PC-3 (cell line): ENCODE measurements around the gene ZBTB7C. TPM values are rescaled to one million over a fixed set of nuclear protein-coding genes. Genes with fewer than 3 reads are reported as not detected.

Experiments
- ATAC-seq: fragments of 200-7000 bp; cut with Tn5 transposase; 2 replicates; pipeline ENCODE4 v1.9.1; 2020; ENCODE audit warnings: mild to moderate bottlenecking, moderate library complexity
- BruUV-seq: library from RNA; stranded (reverse); fragments of 400-500 nt; replicated peaks from 2 replicates; lab custom pipeline; 2021; lab: Mats Ljungman, UMichigan
- CTCF ChIA-PET: fragments of 300-600 bp; sonication (Branson Sonifier 250); formaldehyde crosslinking; loops from one replicate; lab custom pipeline; 2022; ENCODE audit warnings: antibody characterized with exemption; lab: Charles Lee
- POLR2A ChIA-PET: fragments of 300-600 bp; sonication (Branson Sonifier 250); formaldehyde crosslinking; loops from one replicate; lab custom pipeline; 2022; ENCODE audit warnings: antibody characterized with exemption; ENCODE audit not compliant: unreplicated experiment; lab: Charles Lee
- DNase-seq: peaks from one replicate; pipeline ENCODE4 v3.0.0-alpha.2; 2015
- H2AFZ ChIP-seq: fragments of 300-600 bp; sonication (generic); 2 replicates; pipeline ENCODE4 v1.6.0; 2016; ENCODE audit warnings: antibody characterized with exemption, low read length
- H3F3A ChIP-seq: fragments of 300-600 bp; sonication (generic); one replicate; pipeline ENCODE4 v1.6.0; 2017; ENCODE audit warnings: antibody characterized with exemption, low read length, control low read depth, mild to moderate bottlenecking; ENCODE audit not compliant: unreplicated experiment
- H3K27ac ChIP-seq: fragments of 300-600 bp; sonication (generic); 2 replicates; pipeline ENCODE4 v1.5.1; 2016; ENCODE audit warnings: mild to moderate bottlenecking, low read length
- H3K27me3 ChIP-seq: fragments of 300-600 bp; sonication (generic); 2 replicates; pipeline ENCODE4 v1.6.1; 2016; ENCODE audit warnings: low read length, mixed read lengths
- H3K36me3 ChIP-seq: fragments of 300-600 bp; sonication (generic); 2 replicates; pipeline ENCODE4 v1.6.1; 2016; ENCODE audit warnings: low read depth, mixed run types, low read length, mixed read lengths
- H3K4me1 ChIP-seq: fragments of 300-600 bp; sonication (generic); 2 replicates; pipeline ENCODE4 v1.5.1; 2016; ENCODE audit warnings: low read length; ENCODE audit not compliant: insufficient read depth
- H3K4me2 ChIP-seq: fragments of 300-600 bp; sonication (generic); 2 replicates; pipeline ENCODE4 v1.6.0; 2016; ENCODE audit warnings: low read length
- H3K4me3 ChIP-seq: fragments of 300-600 bp; sonication (generic); 2 replicates; pipeline ENCODE4 v1.5.1; 2016; ENCODE audit warnings: mild to moderate bottlenecking, low read length, mixed read lengths
- H3K79me2 ChIP-seq: fragments of 300-600 bp; sonication (generic); 2 replicates; pipeline ENCODE4 v1.6.1; 2017; ENCODE audit warnings: low read length, mixed read lengths
- H3K9ac ChIP-seq: fragments of 300-600 bp; sonication (generic); 2 replicates; pipeline ENCODE4 v1.6.0; 2016; ENCODE audit warnings: mild to moderate bottlenecking, low read length
- H3K9me2 ChIP-seq: fragments of 300-600 bp; sonication (generic); replicated peaks from 2 replicates; pipeline ENCODE4 v1.6.1; 2016; ENCODE audit warnings: mixed run types, low read length, mixed read lengths
- H3K9me3 ChIP-seq: fragments of 300-600 bp; sonication (generic); 2 replicates; pipeline ENCODE4 v1.6.1; 2016; ENCODE audit warnings: low read length, mixed read lengths
- H4K20me1 ChIP-seq: fragments of 300-600 bp; sonication (generic); 2 replicates; pipeline ENCODE4 v1.6.1; 2016; ENCODE audit warnings: low read length, mixed read lengths
- CTCF ChIP-seq: fragments of 300-600 bp; sonication (generic); conservative IDR thresholded peaks from 2 replicates; pipeline ENCODE4 v1.5.1; 2017; ENCODE audit warnings: antibody characterized with exemption, low read depth, mild to moderate bottlenecking, low read length
- EZH2 ChIP-seq: fragments of 300-600 bp; sonication (generic); IDR thresholded peaks from one replicate; pipeline ENCODE4 v1.6.1; 2017; ENCODE audit warnings: antibody characterized with exemption, mild to moderate bottlenecking, low read length; ENCODE audit not compliant: unreplicated experiment
- EZH2phosphoT487 ChIP-seq: fragments of 300-600 bp; sonication (generic); IDR thresholded peaks from 2 replicates; pipeline ENCODE4 v1.6.1; 2018; ENCODE audit warnings: mild to moderate bottlenecking, antibody characterized with exemption, low read length, borderline replicate concordance
- intact Hi-C: fragments of 100-400 bp; cut with micrococcal nuclease; formaldehyde crosslinking; loops from 2 replicates; pipeline ENCODE4 v1.9.0; 2023
- total RNA-seq: library from RNA; depleted of rRNA; stranded (reverse); fragments of >200 nt; gene quantifications from 2 replicates; pipeline ENCODE4 v1.2.3, GENCODE V29; 2014

Gene ZBTB7C
- total RNA-seq, 1 experiment from 2014 or later, result 1.3 TPM

DNA sequence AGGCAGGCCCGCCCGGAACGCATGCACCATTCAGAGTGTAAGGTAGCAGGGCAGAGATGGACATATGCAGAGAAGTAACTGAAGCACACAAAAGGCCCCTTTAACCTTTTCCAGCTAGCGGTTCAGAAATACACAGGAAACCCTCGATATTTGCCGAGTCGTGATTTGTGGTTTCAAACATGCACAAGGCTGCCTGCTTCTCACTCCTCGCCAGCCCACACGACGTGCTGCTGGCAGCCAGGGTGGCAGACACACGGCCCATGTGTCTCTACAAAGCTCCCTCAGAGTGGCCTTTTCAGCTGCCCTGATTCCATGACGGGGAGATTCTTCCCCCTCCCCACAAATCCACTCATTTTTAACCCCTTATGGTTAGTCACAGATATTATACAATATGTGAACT, 23.6 kb downstream of the ZBTB7C start:
- TF ChIP-seq CTCF, result no peak
- no peak for TF ChIP-seq EZH2
- TF ChIP-seq EZH2phosphoT487, result no peak
- H3K9me3 ChIP-seq, result no peaks in the 10 kb centered on the region
- no peaks in the 10 kb centered on the region for H3K79me2 ChIP-seq
- intact Hi-C loops, result no loop called here
- no peak overlapping the region for H3K4me3 ChIP-seq
- no peak overlapping the region for H3K4me2 ChIP-seq
- DNase-seq (no peak), ATAC-seq (no peak)
- H2AFZ ChIP-seq, result no peak overlapping the region
- H3K36me3 ChIP-seq, result no peaks in the 10 kb centered on the region
- no peak overlapping the region for H3K9ac ChIP-seq
- H3K9me2 ChIP-seq, result no peaks in the 10 kb centered on the region
- H3K27ac ChIP-seq, result no peak overlapping the region
- H4K20me1 ChIP-seq, result no peaks in the 10 kb centered on the region
- ChIA-PET POLR2A (no interaction called here), CTCF (no interaction called here)
- H3F3A ChIP-seq, result no peaks in the 10 kb centered on the region
- no peaks in the 10 kb centered on the region for H3K4me1 ChIP-seq
- no TSS peak for BruUV-seq
- H3K27me3 ChIP-seq, result no peaks in the 10 kb centered on the region

- CTCF ChIA-PET, result no interaction called here
- Histone ChIP-seq H3K27ac (no peak overlapping the region), H3K9me3 (no peaks in the 10 kb centered on the region), H3K9me2 (no peaks in the 10 kb centered on the region), H2AFZ (no peak overlapping the region), H3K27me3 (no peaks in the 10 kb centered on the region), H3F3A (no peaks in the 10 kb centered on the region), H3K79me2 (no peaks in the 10 kb centered on the region), H3K9ac (no peak overlapping the region), H4K20me1 (no peaks in the 10 kb centered on the region), H3K36me3 (no peaks in the 10 kb centered on the region), H3K4me3 (no peak overlapping the region), H3K4me1 (no peaks in the 10 kb centered on the region), H3K4me2 (no peak overlapping the region)
- TF ChIP-seq EZH2 (no peak), EZH2phosphoT487 (no peak), CTCF (no peak)
- POLR2A ChIA-PET, result no interaction called here
- intact Hi-C loops, result no loop called here
- no peak for ATAC-seq
- no peak for DNase-seq
- BruUV-seq, result no TSS peak
Observed at GRCh38 chr18:48376934-48377333, 32.2 kb downstream of the ZBTB7C start.

- Histone ChIP-seq H3K9ac (no peak overlapping the region), H3K27ac (no peak overlapping the region), H2AFZ (no peak overlapping the region), H3K4me3 (no peak overlapping the region), H3K79me2 (no peaks in the 10 kb centered on the region), H3K4me1 (no peaks in the 10 kb centered on the region), H4K20me1 (no peaks in the 10 kb centered on the region), H3F3A (no peaks in the 10 kb centered on the region), H3K9me3 (no peaks in the 10 kb centered on the region), H3K9me2 (no peaks in the 10 kb centered on the region), H3K36me3 (no peaks in the 10 kb centered on the region), H3K27me3 (no peaks in the 10 kb centered on the region), H3K4me2 (no peak overlapping the region)
- TF ChIP-seq EZH2, result no peak
- TF ChIP-seq EZH2phosphoT487, result no peak
- TF ChIP-seq CTCF, result no peak
- DNase-seq, result no peak
- intact Hi-C loops, result no loop called here
- CTCF ChIA-PET, result no interaction called here
- ATAC-seq, result no peak
- POLR2A ChIA-PET, result no interaction called here
- no TSS peak for BruUV-seq
Observed at GRCh38 chr18:48376406-48376805, 32.8 kb downstream of the ZBTB7C start.
